Measurements from ENCODE around the gene OR2J1. TPM values are rescaled to one million over a fixed set of nuclear protein-coding genes. Genes with fewer than 3 reads are reported as not detected.
"Not testable (repeated sequence)": the region's sequence is repeated elsewhere in the genome, so short reads cannot be mapped to it uniquely, and the experiment has no call there.

Gene OR2J1
- total RNA-seq: not detected

- DNase-seq: no peak
Measured at GRCh38 chr6:29099190-29099589, at the start of gene OR2J1. TSS of gene OR2J1 (plus strand) at chr6:29099490. CDS start at chr6:29100943, 1,453 bp downstream.

GRCh38 chr6:29051680-29052079 lies 47.6 kb upstream of the OR2J1 start:
- no peak for DNase-seq

GRCh38 chr6:29071831-29072723 lies 27.2 kb upstream of the OR2J1 start:
- no peak for DNase-seq

GRCh38 chr6:29079203-29079602 lies 20.1 kb upstream of the OR2J1 start:
- no peak for DNase-seq

GRCh38 chr6:29081312-29081711 lies 18.0 kb upstream of the OR2J1 start:
- no peak for DNase-seq

GRCh38 chr6:29082457-29082856 lies 16.8 kb upstream of the OR2J1 start:
- DNase-seq: no peak

GRCh38 chr6:29087213-29087612 lies 12.1 kb upstream of the OR2J1 start, which contains the start of gene OR2B3:
TSS of gene OR2B3 (minus strand) at chr6:29087313. CDS start at chr6:29087248, 65 bp downstream.
- DNase-seq: no peak

GRCh38 chr6:29092957-29093356 lies 6.3 kb upstream of the OR2J1 start:
- no peak for DNase-seq

GRCh38 chr6:29097803-29098202 lies 1.5 kb upstream of the OR2J1 start:
- DNase-seq: no peak

GRCh38 chr6:29107758-29108157 lies 8.5 kb downstream of the OR2J1 start, which contains the start of gene OR2J3:
TSS of gene OR2J3 (plus strand) at chr6:29108058. CDS start at chr6:29111891, 3,833 bp downstream.
- DNase-seq: no peak

GRCh38 chr6:29112135-29112534 lies 12.8 kb downstream of the OR2J1 start:
- no peak for DNase-seq

GRCh38 chr6:29114964-29115363 lies 15.7 kb downstream of the OR2J1 start:
- not testable (repeated sequence) for DNase-seq

- no peak for DNase-seq
Measured at GRCh38 chr6:29129326-29130012, 30.2 kb downstream of the OR2J1 start.

- no peak for DNase-seq
Measured at GRCh38 chr6:29130644-29131043, 31.4 kb downstream of the OR2J1 start.

GRCh38 chr6:29131691-29132090 lies 32.4 kb downstream of the OR2J1 start:
- no peak for DNase-seq

GRCh38 chr6:29137724-29138123 lies 38.4 kb downstream of the OR2J1 start:
- DNase-seq: no peak

GRCh38 chr6:29141606-29142005 lies 42.3 kb downstream of the OR2J1 start:
- DNase-seq: no peak

- DNase-seq: no peak
Measured at GRCh38 chr6:29142309-29142708, 43.0 kb downstream of the OR2J1 start.

GRCh38 chr6:29146179-29146578 lies 46.9 kb downstream of the OR2J1 start:
- DNase-seq: no peak

- DNase-seq: no peak
Measured at GRCh38 chr6:29147074-29147473, 47.8 kb downstream of the OR2J1 start.

- not testable (repeated sequence) for DNase-seq
Measured at GRCh38 chr6:29149444-29149843, 50.2 kb downstream of the OR2J1 start.

All from occipital lobe (tissue), 2 donors.